Gastroesophageal sphincter (tissue), 4 donors: ENCODE results near the gene LASP1NB.
A peak's percentile ranks its signal among the peaks of the same experiment; 100 is the strongest.

ENCODE experiments used
- ATAC-seq: fragments of 150-250 bp; one replicate; pipeline ENCODE4 v1.9.1; 2016; ENCODE audit warnings: mild to moderate bottlenecking, moderate library complexity
- H3K27ac ChIP-seq, 4 donors: fragments of 200-600 bp; sonication (generic) in 3 of 4; 1 replicate in 3 of 4; 2 replicates in 1 of 4; pipeline ENCODE4 v1.5.1; 2016 to 2019
- H3K27me3 ChIP-seq: fragments of 200-600 bp; sonication (generic); one replicate; pipeline ENCODE4 v1.5.1; 2019
- H3K36me3 ChIP-seq, 2 donors: fragments of 200-600 bp; sonication (generic); one replicate each; pipeline ENCODE4 v1.5.1; 2019; ENCODE audit warnings: control low read depth in 1 of 2
- H3K4me1 ChIP-seq, 3 donors: fragments of 200-600 bp; sonication (generic); 1 replicate in 2 of 3; 2 replicates in 1 of 3; pipeline ENCODE4 v1.5.1; 2016 to 2019; ENCODE audit warnings: control low read depth in 2 of 3
- H3K4me3 ChIP-seq, 2 donors: fragments of 200-600 bp; sonication (generic); one replicate each; pipeline ENCODE4 v1.5.1; 2019; ENCODE audit warnings: mild to moderate bottlenecking in 1 of 2, moderate library complexity in 1 of 2
- H3K9me3 ChIP-seq, 3 donors: fragments of 200-600 bp; sonication (generic); one replicate each; pipeline ENCODE4 v1.5.1; 2017 to 2019; ENCODE audit warnings: control low read depth in 2 of 3
- CTCF ChIP-seq, 4 experiments: fragments of 200-600 bp in 2 of 4; fragments of 450-650 bp in 2 of 4; sonication (generic) in 1 of 4; IDR thresholded peaks; one replicate each; pipeline ENCODE4 v1.5.1; 2017 to 2019; ENCODE audit warnings: antibody characterized with exemption in 4 of 4, mild to moderate bottlenecking in 2 of 4, moderate library complexity in 2 of 4
- EP300 ChIP-seq: sonication (generic); formaldehyde crosslinking; IDR thresholded peaks from one replicate; pipeline ENCODE4 v1.6.1; 2017; ENCODE audit warnings: antibody characterized with exemption, mild to moderate bottlenecking
- POLR2A ChIP-seq, 2 donors: fragments of 450-650 bp; IDR thresholded peaks; one replicate each; pipeline ENCODE4 v1.6.1; 2017; ENCODE audit warnings: antibody characterized with exemption in 2 of 2, mild to moderate bottlenecking in 2 of 2, moderate library complexity in 1 of 2
- POLR2AphosphoS5 ChIP-seq: sonication (generic); formaldehyde crosslinking; IDR thresholded peaks from one replicate; pipeline ENCODE4 v1.6.1; 2017; ENCODE audit warnings: antibody characterized with exemption
- whole genome bisulfite sequencing, 2 donors: methylation state at CpG; one replicate each; pipeline ENCODE4 v1.1.5; 2018; ENCODE audit warnings: low coverage in 1 of 2; 5-methylcytosine and 5-hydroxymethylcytosine counted together

Gene LASP1NB

GRCh38 chr17:38905375-38905774 is 20.0 kb upstream of the LASP1NB start:
- H3K27ac ChIP-seq = no peak overlapping the region
- 86 to 94% methylated on average over 3 to 7 of the region's 10 CpGs for WGBS, 2 donors

GRCh38 chr17:38906460-38907228 is 18.8 kb upstream of the LASP1NB start:
- ATAC-seq = peak; percentile 61
- Histone ChIP-seq H3K27ac (peak overlapping the region in 3 of 4 donors; percentile 51 to 68 (median 65)), H3K4me1 (peaks cover 0 to 80% (median 29%) of the 10 kb centered on the region in 3 donors), H3K9me3 (no peaks in the 10 kb centered on the region), H3K4me3 (no peak overlapping the region), H3K27me3 (no peaks in the 10 kb centered on the region), H3K36me3 (peaks cover 0 to 59% of the 10 kb centered on the region in 2 donors)
- WGBS, 2 donors = 59 to 60% methylated on average over 2 to 5 of the region's 7 CpGs
- TF ChIP-seq EP300 = no peak
- no peak for TF ChIP-seq CTCF (IDR thresholded peaks at IDR 0.05)
- no peak for TF ChIP-seq POLR2AphosphoS5
- TF ChIP-seq POLR2A (IDR thresholded peaks at IDR 0.05) = no peak

More at GRCh38 chr17:38905375-38905774, 20.0 kb upstream of the LASP1NB start:
- H3K4me1 ChIP-seq = peaks cover 0 to 81% (median 39%) of the 10 kb centered on the region in 3 donors
- peaks cover 0 to 51% of the 10 kb centered on the region in 2 donors for H3K36me3 ChIP-seq
- no peaks in the 10 kb centered on the region for H3K27me3 ChIP-seq
- ATAC-seq = no peak
- H3K4me3 ChIP-seq = no peak overlapping the region
- TF ChIP-seq CTCF (IDR thresholded peaks at IDR 0.05) (no peak), POLR2AphosphoS5 (no peak), POLR2A (IDR thresholded peaks at IDR 0.05) (no peak), EP300 (no peak)
- H3K9me3 ChIP-seq = no peaks in the 10 kb centered on the region

GRCh38 chr17:38907930-38908675 is 17.3 kb upstream of the LASP1NB start:
- H3K27me3 ChIP-seq = no peaks in the 10 kb centered on the region
- no peak for ATAC-seq
- 30 to 50% methylated on average over 2 of the region's 15 CpGs for WGBS, 2 donors
- H3K36me3 ChIP-seq = peaks cover 0 to 49% of the 10 kb centered on the region in 2 donors
- H3K4me1 ChIP-seq = peaks cover 0 to 80% (median 42%) of the 10 kb centered on the region in 3 donors
- no peak overlapping the region for H3K4me3 ChIP-seq
- TF ChIP-seq POLR2AphosphoS5 (no peak), EP300 (no peak), CTCF (IDR thresholded peaks at IDR 0.05) (no peak), POLR2A (IDR thresholded peaks at IDR 0.05) (no peak)
- no peaks in the 10 kb centered on the region for H3K9me3 ChIP-seq
- H3K27ac ChIP-seq = peak overlapping the region in 3 of 4 donors; percentile 51 to 68 (median 65)

GRCh38 chr17:38908676-38909181 is 16.7 kb upstream of the LASP1NB start:
- no peak for TF ChIP-seq CTCF (IDR thresholded peaks at IDR 0.05)
- TF ChIP-seq POLR2AphosphoS5 = peak; percentile 34
- no CpG with 5 or more reads among the region's 8 CpGs for WGBS, 2 donors
- Histone ChIP-seq H3K27ac (peak overlapping the region in 3 of 4 donors; percentile 51 to 68 (median 65)), H3K36me3 (peaks cover 0 to 48% of the 10 kb centered on the region in 2 donors), H3K4me3 (no peak overlapping the region), H3K9me3 (no peaks in the 10 kb centered on the region), H3K4me1 (peaks cover 0 to 81% (median 44%) of the 10 kb centered on the region in 3 donors), H3K27me3 (no peaks in the 10 kb centered on the region)
- peak; percentile 40 for ATAC-seq
